OCI-LY7 (cell line): ENCODE measurements around the gene XPO1.

Source experiments
- EZH2phosphoT487 ChIP-seq: fragments of 200-600 bp; sonication (generic); IDR thresholded peaks from 2 replicates; pipeline ENCODE4 v1.6.1; 2018; ENCODE audit warnings: low read depth, borderline replicate concordance, mild to moderate bottlenecking, mixed run types, antibody characterized with exemption, low read length, moderate library complexity, mixed read lengths
- TF ChIP-seq, protein P1 (sequence below): fragments of 200-600 bp; sonication (generic); conservative IDR thresholded peaks from 2 replicates; pipeline ENCODE4 v1.5.1; 2014; ENCODE audit warnings: mild to moderate bottlenecking, antibody characterized with exemption, low read length, moderate library complexity, mixed read lengths

DNA sequence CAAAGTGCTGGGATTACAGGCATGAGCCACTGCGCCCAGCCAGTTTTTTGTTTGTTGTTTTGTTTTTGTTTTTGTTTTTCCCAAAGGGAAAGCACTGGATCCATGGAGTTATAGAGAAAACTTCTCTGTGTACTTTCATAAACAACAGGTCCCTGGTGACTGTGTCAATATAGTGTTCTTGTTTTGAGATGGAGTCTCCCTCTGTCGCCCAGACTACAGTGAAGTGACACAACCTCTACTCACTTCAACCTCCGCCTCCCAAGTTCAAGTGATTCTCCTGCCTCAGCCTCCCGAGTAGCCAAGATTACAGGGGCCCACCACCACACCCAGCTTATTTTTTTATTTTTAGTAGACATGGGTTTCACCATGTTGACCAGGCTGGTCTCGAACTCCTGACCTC is 83.8 kb downstream of the XPO1 start:
- TF ChIP-seq, protein P1, sequence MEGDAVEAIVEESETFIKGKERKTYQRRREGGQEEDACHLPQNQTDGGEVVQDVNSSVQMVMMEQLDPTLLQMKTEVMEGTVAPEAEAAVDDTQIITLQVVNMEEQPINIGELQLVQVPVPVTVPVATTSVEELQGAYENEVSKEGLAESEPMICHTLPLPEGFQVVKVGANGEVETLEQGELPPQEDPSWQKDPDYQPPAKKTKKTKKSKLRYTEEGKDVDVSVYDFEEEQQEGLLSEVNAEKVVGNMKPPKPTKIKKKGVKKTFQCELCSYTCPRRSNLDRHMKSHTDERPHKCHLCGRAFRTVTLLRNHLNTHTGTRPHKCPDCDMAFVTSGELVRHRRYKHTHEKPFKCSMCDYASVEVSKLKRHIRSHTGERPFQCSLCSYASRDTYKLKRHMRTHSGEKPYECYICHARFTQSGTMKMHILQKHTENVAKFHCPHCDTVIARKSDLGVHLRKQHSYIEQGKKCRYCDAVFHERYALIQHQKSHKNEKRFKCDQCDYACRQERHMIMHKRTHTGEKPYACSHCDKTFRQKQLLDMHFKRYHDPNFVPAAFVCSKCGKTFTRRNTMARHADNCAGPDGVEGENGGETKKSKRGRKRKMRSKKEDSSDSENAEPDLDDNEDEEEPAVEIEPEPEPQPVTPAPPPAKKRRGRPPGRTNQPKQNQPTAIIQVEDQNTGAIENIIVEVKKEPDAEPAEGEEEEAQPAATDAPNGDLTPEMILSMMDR, result no peak
- no peak for TF ChIP-seq EZH2phosphoT487
